M059J (cell line): ENCODE measurements around the gene COL6A1. TPM values are rescaled to one million over a fixed set of nuclear protein-coding genes. Genes with fewer than 3 reads are reported as not detected.

Experiments
- DNase-seq: peaks from one replicate; pipeline ENCODE4 v3.0.0-alpha.2; 2012; ENCODE audit warnings: low read depth
- total RNA-seq: library from RNA; depleted of rRNA; stranded (reverse); fragments of >200 nt; shearing (Covaris generic); gene quantifications from 2 replicates; pipeline ENCODE4 v1.2.3, GENCODE V29; 2014; rRNA removed

The COL6A1 gene
- total RNA-seq, 1 experiment from 2014 or later = 271 TPM

DNA sequence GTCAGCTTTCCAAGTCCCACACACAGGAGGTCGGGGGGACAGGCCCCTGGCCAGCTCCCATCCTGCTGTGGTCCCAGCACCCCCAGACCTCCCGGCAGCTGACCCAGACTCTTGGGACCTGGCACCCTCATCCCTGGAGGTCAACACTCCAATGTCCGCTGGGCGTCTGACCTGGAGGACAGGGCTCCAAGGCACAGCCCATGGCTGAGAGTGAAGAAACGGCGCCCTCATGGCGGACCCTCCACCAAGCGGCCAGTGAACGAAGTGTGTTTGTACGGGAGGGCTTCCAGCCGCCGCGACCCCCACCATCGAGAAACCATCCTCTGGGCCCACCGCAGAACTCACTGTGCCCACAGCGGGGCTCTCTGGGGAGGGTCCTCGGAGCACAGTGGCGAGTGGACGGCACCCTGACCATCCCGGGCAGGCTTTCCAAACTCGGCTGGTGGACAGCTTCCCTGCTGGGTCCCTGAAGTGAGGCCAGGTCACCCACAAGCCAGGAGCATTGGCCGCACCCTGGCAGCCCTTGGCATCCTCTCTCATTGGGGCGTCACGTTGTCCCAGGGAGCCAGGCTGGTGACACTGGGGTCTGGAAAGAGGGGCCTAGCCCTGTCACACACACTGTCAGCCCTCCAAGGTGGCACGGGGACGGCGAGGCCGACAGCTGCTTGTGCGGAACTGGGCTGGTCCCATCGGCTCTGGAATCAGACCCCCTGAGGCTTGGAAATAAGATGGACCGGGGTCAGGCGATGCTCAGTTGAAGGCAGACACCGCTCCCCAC is 68.5 kb downstream of the COL6A1 start:
- DNase-seq = no peak

DNA sequence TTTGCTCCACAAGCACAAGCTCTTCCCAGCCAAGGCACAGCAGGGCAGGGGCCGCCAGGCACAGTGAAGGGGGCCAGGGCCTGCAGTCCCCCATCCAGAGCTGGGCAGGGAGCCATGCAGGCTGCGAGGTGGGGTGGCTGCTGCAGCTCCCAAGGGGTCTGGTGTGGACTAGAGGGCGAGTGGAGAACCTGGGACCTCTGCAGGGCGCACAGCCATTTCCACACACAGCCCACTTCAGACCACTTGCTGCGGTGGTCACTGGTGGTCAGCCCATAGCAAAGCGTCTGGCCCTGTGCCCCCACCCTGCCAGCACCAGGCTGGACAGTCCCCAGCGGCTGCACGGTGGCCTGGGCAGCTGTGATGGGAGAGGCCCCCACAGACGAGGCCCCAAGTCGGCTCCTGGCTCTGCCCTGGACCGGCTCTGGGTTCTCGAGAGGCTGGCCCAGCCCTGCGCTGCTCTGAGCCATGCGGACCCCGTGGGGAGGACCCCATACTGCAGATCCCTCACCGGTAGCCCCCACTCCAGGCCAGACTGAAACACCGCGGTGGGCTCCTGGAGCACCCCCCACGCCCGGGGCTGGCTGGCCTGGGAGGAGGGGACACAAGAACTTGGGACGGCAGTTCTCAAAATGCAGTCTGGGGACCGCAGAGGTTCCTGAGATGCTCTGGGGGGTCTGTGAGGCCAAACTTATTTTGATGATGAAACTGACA is 69.3 kb downstream of the COL6A1 start:
- DNase-seq = no peak

GRCh38 chr21:46051379-46051770 is 69.8 kb downstream of the COL6A1 start:
- no peak for DNase-seq

- DNase-seq = no peak
Measured at GRCh38 chr21:46051821-46052675, 70.5 kb downstream of the COL6A1 start.

DNA sequence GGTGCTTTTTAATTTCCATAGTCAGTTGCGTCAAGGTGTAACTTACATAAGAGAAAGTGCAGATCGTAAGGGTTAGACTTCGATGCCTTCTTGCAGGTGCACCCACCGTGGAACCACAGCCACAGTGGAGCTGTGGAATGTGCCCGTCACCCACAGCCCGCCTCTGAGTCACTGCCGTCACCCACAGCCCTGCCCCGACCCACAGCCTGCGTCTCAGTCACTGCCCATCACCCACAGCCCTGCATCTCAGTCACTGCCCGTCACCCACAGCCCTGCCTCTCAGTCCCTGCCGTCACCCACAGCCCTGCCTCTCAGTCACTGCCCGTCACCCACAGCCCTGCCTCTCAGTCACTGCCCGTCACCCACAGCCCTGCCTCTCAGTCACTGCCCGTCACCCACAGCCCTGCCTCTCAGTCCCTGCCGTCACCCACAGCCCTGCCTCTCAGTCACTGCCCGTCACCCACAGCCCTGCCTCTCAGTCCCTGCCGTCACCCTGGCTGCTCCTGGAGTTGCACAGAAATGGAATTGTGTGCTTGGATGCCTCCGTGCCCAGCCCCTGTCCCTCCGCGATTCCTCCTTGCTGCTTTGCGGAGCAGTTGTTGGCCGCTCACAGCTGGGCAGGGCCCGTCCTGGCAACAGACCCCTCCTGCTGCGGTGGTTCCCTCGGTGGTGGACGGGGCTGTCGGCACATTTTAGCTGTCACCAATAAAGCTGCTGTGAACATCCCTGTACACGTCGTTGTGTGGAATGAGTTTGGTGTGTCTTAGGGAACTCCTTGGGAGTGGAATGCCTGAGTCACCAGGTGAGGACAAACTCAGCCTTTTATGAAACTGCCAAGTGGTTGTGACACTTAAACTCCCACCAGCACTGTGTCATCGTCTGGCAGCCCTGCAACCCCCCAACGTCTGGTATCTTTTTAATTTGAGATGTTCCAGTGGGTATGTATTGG is 71.4 kb downstream of the COL6A1 start:
- peak; percentile 95 for DNase-seq

DNA sequence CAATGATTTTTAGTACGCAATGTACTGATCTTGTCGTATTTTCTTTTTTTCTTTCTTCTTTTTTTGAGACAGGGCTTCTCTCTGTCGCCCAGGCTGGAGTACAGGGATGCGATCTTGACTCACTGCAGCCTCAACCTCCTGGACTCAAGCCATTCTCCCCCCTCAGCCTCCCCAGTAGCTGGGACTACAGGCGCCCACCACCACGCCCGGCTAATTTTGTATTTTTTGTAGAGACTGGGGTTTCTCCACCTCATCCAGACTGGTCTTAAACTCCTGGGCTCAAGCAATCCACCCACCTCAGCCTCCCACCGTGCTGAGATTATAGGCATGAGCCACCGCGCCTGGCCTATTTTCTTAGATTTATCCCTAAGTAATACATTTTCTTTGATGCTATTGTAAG is 72.5 kb downstream of the COL6A1 start:
- no peak for DNase-seq

- peak; percentile 23 for DNase-seq
Measured at GRCh38 chr21:46054451-46054881, 72.9 kb downstream of the COL6A1 start.

Other genes starting within 250 kb of the COL6A1 start
- 131 and 240 TPM in 2 replicates for gene COL6A2, start 116.3 kb downstream of the COL6A1 start, total RNA-seq
- gene FTCD, start 173.8 kb downstream of the COL6A1 start, total RNA-seq = not detected in 2 replicates
- gene SPATC1L, start 202.7 kb downstream of the COL6A1 start, total RNA-seq = 17.4 and 21.6 TPM in 2 replicates
- gene LSS, start 247.0 kb downstream of the COL6A1 start, total RNA-seq = 31.9 and 55.0 TPM in 2 replicates